PC-3 (cell line): ENCODE data around the gene DCLK1. TPM values are rescaled to one million over a fixed set of nuclear protein-coding genes. Genes with fewer than 3 reads are reported as not detected.

ENCODE experiments used
- ATAC-seq: fragments of 200-7000 bp; cut with Tn5 transposase; 2 replicates; pipeline ENCODE4 v1.9.1; 2020; ENCODE audit warnings: mild to moderate bottlenecking, moderate library complexity
- BruUV-seq: library from RNA; stranded (reverse); fragments of 400-500 nt; replicated peaks from 2 replicates; lab custom pipeline; 2021; lab: Mats Ljungman, UMichigan
- CTCF ChIA-PET: fragments of 300-600 bp; sonication (Branson Sonifier 250); formaldehyde crosslinking; loops from one replicate; lab custom pipeline; 2022; ENCODE audit warnings: antibody characterized with exemption; lab: Charles Lee
- POLR2A ChIA-PET: fragments of 300-600 bp; sonication (Branson Sonifier 250); formaldehyde crosslinking; loops from one replicate; lab custom pipeline; 2022; ENCODE audit warnings: antibody characterized with exemption; ENCODE audit not compliant: unreplicated experiment; lab: Charles Lee
- DNase-seq: peaks from one replicate; pipeline ENCODE4 v3.0.0-alpha.2; 2015
- H2AFZ ChIP-seq: fragments of 300-600 bp; sonication (generic); 2 replicates; pipeline ENCODE4 v1.6.0; 2016; ENCODE audit warnings: antibody characterized with exemption, low read length
- H3F3A ChIP-seq: fragments of 300-600 bp; sonication (generic); one replicate; pipeline ENCODE4 v1.6.0; 2017; ENCODE audit warnings: antibody characterized with exemption, low read length, control low read depth, mild to moderate bottlenecking; ENCODE audit not compliant: unreplicated experiment
- H3K27ac ChIP-seq: fragments of 300-600 bp; sonication (generic); 2 replicates; pipeline ENCODE4 v1.5.1; 2016; ENCODE audit warnings: mild to moderate bottlenecking, low read length
- H3K27me3 ChIP-seq: fragments of 300-600 bp; sonication (generic); 2 replicates; pipeline ENCODE4 v1.6.1; 2016; ENCODE audit warnings: low read length, mixed read lengths
- H3K36me3 ChIP-seq: fragments of 300-600 bp; sonication (generic); 2 replicates; pipeline ENCODE4 v1.6.1; 2016; ENCODE audit warnings: low read depth, mixed run types, low read length, mixed read lengths
- H3K4me1 ChIP-seq: fragments of 300-600 bp; sonication (generic); 2 replicates; pipeline ENCODE4 v1.5.1; 2016; ENCODE audit warnings: low read length; ENCODE audit not compliant: insufficient read depth
- H3K4me2 ChIP-seq: fragments of 300-600 bp; sonication (generic); 2 replicates; pipeline ENCODE4 v1.6.0; 2016; ENCODE audit warnings: low read length
- H3K4me3 ChIP-seq: fragments of 300-600 bp; sonication (generic); 2 replicates; pipeline ENCODE4 v1.5.1; 2016; ENCODE audit warnings: mild to moderate bottlenecking, low read length, mixed read lengths
- H3K79me2 ChIP-seq: fragments of 300-600 bp; sonication (generic); 2 replicates; pipeline ENCODE4 v1.6.1; 2017; ENCODE audit warnings: low read length, mixed read lengths
- H3K9ac ChIP-seq: fragments of 300-600 bp; sonication (generic); 2 replicates; pipeline ENCODE4 v1.6.0; 2016; ENCODE audit warnings: mild to moderate bottlenecking, low read length
- H3K9me2 ChIP-seq: fragments of 300-600 bp; sonication (generic); replicated peaks from 2 replicates; pipeline ENCODE4 v1.6.1; 2016; ENCODE audit warnings: mixed run types, low read length, mixed read lengths
- H3K9me3 ChIP-seq: fragments of 300-600 bp; sonication (generic); 2 replicates; pipeline ENCODE4 v1.6.1; 2016; ENCODE audit warnings: low read length, mixed read lengths
- H4K20me1 ChIP-seq: fragments of 300-600 bp; sonication (generic); 2 replicates; pipeline ENCODE4 v1.6.1; 2016; ENCODE audit warnings: low read length, mixed read lengths
- EZH2 ChIP-seq: fragments of 300-600 bp; sonication (generic); IDR thresholded peaks from one replicate; pipeline ENCODE4 v1.6.1; 2017; ENCODE audit warnings: antibody characterized with exemption, mild to moderate bottlenecking, low read length; ENCODE audit not compliant: unreplicated experiment
- EZH2phosphoT487 ChIP-seq: fragments of 300-600 bp; sonication (generic); IDR thresholded peaks from 2 replicates; pipeline ENCODE4 v1.6.1; 2018; ENCODE audit warnings: mild to moderate bottlenecking, antibody characterized with exemption, low read length, borderline replicate concordance
- intact Hi-C: fragments of 100-400 bp; cut with micrococcal nuclease; formaldehyde crosslinking; loops from 2 replicates; pipeline ENCODE4 v1.9.0; 2023
- total RNA-seq: library from RNA; depleted of rRNA; stranded (reverse); fragments of >200 nt; gene quantifications from 2 replicates; pipeline ENCODE4 v1.2.3, GENCODE V29; 2014
- TF ChIP-seq, protein P1 (sequence below): fragments of 300-600 bp; sonication (generic); conservative IDR thresholded peaks from 2 replicates; pipeline ENCODE4 v1.5.1; 2017; ENCODE audit warnings: antibody characterized with exemption, low read depth, mild to moderate bottlenecking, low read length

Gene DCLK1
- total RNA-seq, 1 experiment from 2014 or later: not detected

DNA sequence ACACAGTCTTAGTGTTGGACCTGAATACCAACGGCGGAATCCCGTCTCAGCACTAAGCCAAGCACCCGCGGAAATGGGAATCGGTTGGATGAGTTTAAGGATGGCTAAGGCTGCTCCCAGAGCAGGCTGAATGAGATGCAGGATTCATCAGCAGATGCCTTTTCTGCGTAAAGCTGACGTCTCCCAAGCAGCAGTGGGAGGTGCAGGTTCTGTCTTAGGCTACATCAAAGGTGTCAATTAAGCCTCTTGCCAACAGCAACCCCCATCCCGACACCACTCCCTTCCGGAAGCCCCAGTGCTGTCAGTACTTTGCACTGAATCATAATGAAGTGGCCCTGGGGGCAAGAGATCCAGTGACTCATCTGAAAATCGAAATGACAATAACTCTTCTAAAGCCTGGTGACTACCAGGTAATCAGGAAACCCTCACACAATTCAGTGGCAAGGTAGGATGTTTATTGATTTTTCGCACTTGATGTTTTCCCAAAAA, 275.6 kb downstream of the DCLK1 start:
- TF ChIP-seq EZH2 (no peak), EZH2phosphoT487 (no peak)
- TF ChIP-seq, protein P1, sequence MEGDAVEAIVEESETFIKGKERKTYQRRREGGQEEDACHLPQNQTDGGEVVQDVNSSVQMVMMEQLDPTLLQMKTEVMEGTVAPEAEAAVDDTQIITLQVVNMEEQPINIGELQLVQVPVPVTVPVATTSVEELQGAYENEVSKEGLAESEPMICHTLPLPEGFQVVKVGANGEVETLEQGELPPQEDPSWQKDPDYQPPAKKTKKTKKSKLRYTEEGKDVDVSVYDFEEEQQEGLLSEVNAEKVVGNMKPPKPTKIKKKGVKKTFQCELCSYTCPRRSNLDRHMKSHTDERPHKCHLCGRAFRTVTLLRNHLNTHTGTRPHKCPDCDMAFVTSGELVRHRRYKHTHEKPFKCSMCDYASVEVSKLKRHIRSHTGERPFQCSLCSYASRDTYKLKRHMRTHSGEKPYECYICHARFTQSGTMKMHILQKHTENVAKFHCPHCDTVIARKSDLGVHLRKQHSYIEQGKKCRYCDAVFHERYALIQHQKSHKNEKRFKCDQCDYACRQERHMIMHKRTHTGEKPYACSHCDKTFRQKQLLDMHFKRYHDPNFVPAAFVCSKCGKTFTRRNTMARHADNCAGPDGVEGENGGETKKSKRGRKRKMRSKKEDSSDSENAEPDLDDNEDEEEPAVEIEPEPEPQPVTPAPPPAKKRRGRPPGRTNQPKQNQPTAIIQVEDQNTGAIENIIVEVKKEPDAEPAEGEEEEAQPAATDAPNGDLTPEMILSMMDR: no peak
- intact Hi-C loops: no loop called here
- H3K4me3 ChIP-seq: no peak overlapping the region
- no peaks in the 10 kb centered on the region for H3K36me3 ChIP-seq
- no peaks in the 10 kb centered on the region for H3K27me3 ChIP-seq
- no TSS peak for BruUV-seq
- peak; percentile 77 for DNase-seq
- H3K4me2 ChIP-seq: peak overlapping the region; percentile 57
- ChIA-PET POLR2A (no interaction called here), CTCF (no interaction called here)
- no peaks in the 10 kb centered on the region for H4K20me1 ChIP-seq
- H3K9me3 ChIP-seq: no peaks in the 10 kb centered on the region
- H2AFZ ChIP-seq: no peak overlapping the region
- ATAC-seq: peak; percentile 90
- no peaks in the 10 kb centered on the region for H3F3A ChIP-seq
- peaks cover 15% of the 10 kb centered on the region for H3K4me1 ChIP-seq
- no peak overlapping the region for H3K9ac ChIP-seq
- H3K9me2 ChIP-seq: no peaks in the 10 kb centered on the region
- no peaks in the 10 kb centered on the region for H3K79me2 ChIP-seq
- H3K27ac ChIP-seq: no peak overlapping the region

GRCh38 chr13:35854286-35854685, 276.9 kb downstream of the DCLK1 start:
- Histone ChIP-seq H4K20me1 (no peaks in the 10 kb centered on the region), H2AFZ (no peak overlapping the region), H3K9me2 (no peaks in the 10 kb centered on the region), H3K9me3 (no peaks in the 10 kb centered on the region), H3K27ac (no peak overlapping the region), H3K4me3 (no peak overlapping the region), H3K36me3 (no peaks in the 10 kb centered on the region), H3K79me2 (no peaks in the 10 kb centered on the region), H3K9ac (no peak overlapping the region), H3F3A (no peaks in the 10 kb centered on the region), H3K4me1 (peaks cover 15% of the 10 kb centered on the region), H3K4me2 (no peak overlapping the region), H3K27me3 (no peaks in the 10 kb centered on the region)
- BruUV-seq: no TSS peak
- intact Hi-C loops: no loop called here
- ChIA-PET POLR2A (no interaction called here), CTCF (no interaction called here)
- no peak for DNase-seq
- no peak for ATAC-seq
- TF ChIP-seq EZH2 (no peak), EZH2phosphoT487 (no peak)
- TF ChIP-seq, protein P1: no peak

GRCh38 chr13:35851881-35852280, 279.3 kb downstream of the DCLK1 start:
- no peak overlapping the region for H3K4me2 ChIP-seq
- ChIA-PET CTCF (no interaction called here), POLR2A (no interaction called here)
- peaks cover 15% of the 10 kb centered on the region for H3K4me1 ChIP-seq
- no peaks in the 10 kb centered on the region for H3F3A ChIP-seq
- H4K20me1 ChIP-seq: no peaks in the 10 kb centered on the region
- H3K27me3 ChIP-seq: no peaks in the 10 kb centered on the region
- no peak overlapping the region for H3K9ac ChIP-seq
- ATAC-seq (no peak), DNase-seq (no peak)
- H2AFZ ChIP-seq: no peak overlapping the region
- intact Hi-C loops: no loop called here
- H3K9me3 ChIP-seq: no peaks in the 10 kb centered on the region
- no TSS peak for BruUV-seq
- H3K4me3 ChIP-seq: no peak overlapping the region
- no peaks in the 10 kb centered on the region for H3K79me2 ChIP-seq
- no peaks in the 10 kb centered on the region for H3K9me2 ChIP-seq
- no peak overlapping the region for H3K27ac ChIP-seq
- TF ChIP-seq, protein P1: no peak
- no peak for TF ChIP-seq EZH2
- TF ChIP-seq EZH2phosphoT487: no peak
- H3K36me3 ChIP-seq: no peaks in the 10 kb centered on the region
